Cerebellar cortex (tissue), 1 donor: ENCODE results near the gene KIF26B.

Source experiments
- DNase-seq: peaks from one replicate; pipeline ENCODE4 v3.0.0-alpha.2; 2015; ENCODE audit warnings: low spot score

KIF26B gene

DNA sequence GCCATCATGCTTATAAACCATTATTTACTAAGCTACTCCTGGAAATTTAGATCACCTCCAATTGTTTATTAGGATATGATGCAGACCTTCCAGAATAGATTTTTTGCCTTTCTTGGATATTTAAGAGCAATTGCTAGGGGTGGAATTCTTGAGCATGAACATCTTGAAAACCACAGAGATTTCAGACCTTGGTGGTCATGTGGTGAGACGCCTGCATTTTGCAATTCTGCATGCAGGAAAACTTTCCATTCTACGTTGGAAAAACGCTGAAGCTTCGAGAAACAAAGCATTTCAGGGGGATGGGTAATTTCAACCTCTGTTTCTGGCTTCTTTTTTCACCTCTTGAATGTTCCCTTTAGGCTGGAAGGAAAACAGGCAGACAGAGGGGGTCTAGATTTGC, 596.3 kb downstream of the KIF26B start:
- no peak for DNase-seq

DNA sequence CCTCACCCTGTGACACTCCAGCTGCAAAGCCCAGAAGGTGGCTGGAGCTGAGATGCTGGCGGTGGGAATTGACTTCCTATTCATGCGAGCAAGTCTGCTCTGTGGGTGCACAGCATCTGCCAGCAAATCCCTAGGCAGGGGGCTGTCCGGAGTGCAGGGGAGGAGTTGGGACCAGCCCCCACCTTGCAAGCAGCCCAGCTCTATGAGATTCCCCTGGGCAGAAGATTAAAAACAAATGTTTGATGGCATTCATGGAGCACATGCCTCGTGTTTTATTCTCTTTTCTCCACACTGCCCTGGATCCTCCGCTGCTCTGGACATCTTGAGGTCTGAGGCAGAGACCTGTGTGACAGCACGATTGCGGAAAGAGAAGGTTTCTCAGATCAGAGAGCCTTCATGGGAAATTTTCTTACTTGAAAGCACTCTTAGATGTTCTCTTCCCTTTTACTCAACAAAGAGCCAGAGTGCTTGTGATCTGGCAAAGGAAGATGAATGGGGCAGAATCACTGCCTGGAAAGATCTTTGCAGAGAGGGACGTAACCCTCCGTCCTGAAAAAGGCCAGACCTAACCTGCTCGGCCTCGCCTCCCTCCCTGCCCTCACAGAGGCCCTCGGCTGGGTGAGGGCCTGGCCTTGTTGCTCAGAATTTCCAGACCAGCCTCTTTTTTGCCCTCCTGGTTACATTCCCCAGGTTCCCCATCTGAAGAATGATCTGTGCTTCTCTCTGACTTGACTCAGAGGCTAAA, 597.1 kb downstream of the KIF26B start:
- no peak for DNase-seq

DNA sequence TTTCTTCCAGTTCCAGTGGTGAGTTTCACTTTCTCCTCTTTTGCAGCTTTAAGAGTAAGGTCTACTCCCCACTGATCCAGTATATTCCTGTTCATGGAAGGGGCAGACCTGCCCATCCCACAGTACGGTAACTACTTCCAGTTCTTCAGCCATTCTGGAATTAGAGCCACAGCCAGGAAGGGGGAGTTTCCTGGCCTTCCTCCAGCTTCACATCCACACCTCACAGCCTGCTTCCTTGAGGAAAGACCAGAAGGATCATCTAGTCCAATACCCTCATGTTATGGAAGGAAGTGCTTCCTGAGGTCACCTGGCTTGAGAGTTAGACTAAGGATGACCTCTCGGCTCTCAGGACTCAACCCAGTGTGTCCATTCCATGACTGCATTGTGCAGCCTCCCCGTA, 597.8 kb downstream of the KIF26B start:
- no peak for DNase-seq

GRCh38 chr1:245753807-245754206, 599.0 kb downstream of the KIF26B start:
- no peak for DNase-seq

GRCh38 chr1:245754463-245754961, 599.7 kb downstream of the KIF26B start:
- no peak for DNase-seq
